SK-N-SH treated with all-trans-retinoic acid at 6 μM for 48 hours (cell line): ENCODE data around the gene SNAP25.
A peak's percentile ranks its signal among the peaks of the same experiment; 100 is the strongest.

Source experiments
- ATAC-seq: fragments of 200-7000 bp; cut with Tn5 transposase; 3 replicates; pipeline ENCODE4 v1.9.1; 2020; ENCODE audit warnings: mild to moderate bottlenecking, moderate library complexity
- ARNTL ChIP-seq: fragments of 450-650 bp; formaldehyde crosslinking; IDR thresholded peaks from 2 replicates; pipeline ENCODE4 v1.5.0; 2020; ENCODE audit warnings: low read depth, mild to moderate bottlenecking, moderate library complexity, borderline replicate concordance
- BACH2 ChIP-seq: fragments of 250-450 bp; sonication (Bioruptor Pico); IDR thresholded peaks from 2 replicates; pipeline ENCODE4 v1.9.0; 2021; ENCODE audit warnings: mild to moderate bottlenecking, borderline replicate concordance
- CREB5 ChIP-seq: fragments of 250-450 bp; sonication (Bioruptor Pico); IDR thresholded peaks from 2 replicates; pipeline ENCODE4 v1.5.1; 2020; ENCODE audit warnings: low read depth, mild to moderate bottlenecking, moderate library complexity
- ESRRG ChIP-seq: fragments of 250-450 bp; sonication (Bioruptor Pico); IDR thresholded peaks from 2 replicates; pipeline ENCODE4 v1.6.1; 2021; ENCODE audit warnings: mild to moderate bottlenecking
- GLIS3 ChIP-seq: fragments of 250-450 bp; sonication (Bioruptor Pico); IDR thresholded peaks from 2 replicates; pipeline ENCODE4 v1.5.0; 2020; ENCODE audit warnings: mild to moderate bottlenecking, moderate library complexity
- OSR1 ChIP-seq: fragments of 250-450 bp; sonication (Bioruptor Pico); IDR thresholded peaks from 2 replicates; pipeline ENCODE4 v1.8.0; 2022; ENCODE audit warnings: moderate library complexity, mild to moderate bottlenecking, inconsistent platforms
- PATZ1 ChIP-seq: fragments of 250-450 bp; sonication (Bioruptor Pico); IDR thresholded peaks from 2 replicates; pipeline ENCODE4 v1.8.0; 2020; ENCODE audit warnings: mild to moderate bottlenecking, moderate library complexity, borderline replicate concordance
- PPARA ChIP-seq: fragments of 250-450 bp; sonication (Bioruptor Pico); IDR thresholded peaks from 2 replicates; pipeline ENCODE4 v1.5.0; 2020; ENCODE audit warnings: mild to moderate bottlenecking, borderline replicate concordance
- SNAI2 ChIP-seq: fragments of 250-450 bp; sonication (Bioruptor Pico); IDR thresholded peaks from 2 replicates; pipeline ENCODE4 v1.5.0; 2020; ENCODE audit warnings: mild to moderate bottlenecking, moderate library complexity
- TCF4 ChIP-seq: fragments of 250-450 bp; sonication (Bioruptor Pico); IDR thresholded peaks from 2 replicates; pipeline ENCODE4 v1.8.0; 2021; ENCODE audit warnings: mild to moderate bottlenecking, moderate library complexity, borderline replicate concordance
- TOX ChIP-seq: fragments of 250-450 bp; sonication (Bioruptor Pico); IDR thresholded peaks from 2 replicates; pipeline ENCODE4 v1.8.0; 2021; ENCODE audit warnings: mild to moderate bottlenecking, moderate library complexity, borderline replicate concordance
- TSHZ2 ChIP-seq: fragments of 250-450 bp; sonication (Bioruptor Pico); IDR thresholded peaks from 2 replicates; pipeline ENCODE4 v1.5.0; 2020; ENCODE audit warnings: mild to moderate bottlenecking, moderate library complexity
- ZC3H10 ChIP-seq: fragments of 250-450 bp; sonication (Bioruptor Pico); IDR thresholded peaks from 2 replicates; pipeline ENCODE4 v1.5.1; 2021; ENCODE audit warnings: mild to moderate bottlenecking, moderate library complexity
- ZFP3 ChIP-seq: fragments of 250-450 bp; sonication (Bioruptor Pico); IDR thresholded peaks from 2 replicates; pipeline ENCODE4 v1.5.0; 2020; ENCODE audit warnings: mild to moderate bottlenecking, moderate library complexity
- ZFP30 ChIP-seq: fragments of 450-650 bp; formaldehyde crosslinking; IDR thresholded peaks from 2 replicates; pipeline ENCODE4 v1.5.0; 2022; ENCODE audit warnings: mild to moderate bottlenecking, moderate library complexity
- ZNF70 ChIP-seq: fragments of 450-650 bp; formaldehyde crosslinking; IDR thresholded peaks from 2 replicates; pipeline ENCODE4 v1.5.0; 2020; ENCODE audit warnings: mild to moderate bottlenecking, moderate library complexity
- ZNF8 ChIP-seq: fragments of 450-650 bp; formaldehyde crosslinking; IDR thresholded peaks from 2 replicates; pipeline ENCODE4 v1.5.0; 2020; ENCODE audit warnings: mild to moderate bottlenecking, moderate library complexity
- TF ChIP-seq, protein P1 (sequence below): fragments of 250-450 bp; sonication (Bioruptor Pico); IDR thresholded peaks from 2 replicates; pipeline ENCODE4 v1.8.0; 2021; ENCODE audit warnings: low read depth, mild to moderate bottlenecking, moderate library complexity, borderline replicate concordance
- TF ChIP-seq, protein P2 (sequence below): fragments of 250-450 bp; sonication (Bioruptor Pico); IDR thresholded peaks from 2 replicates; pipeline ENCODE4 v1.5.1; 2021; ENCODE audit warnings: mild to moderate bottlenecking, moderate library complexity

Gene SNAP25

DNA sequence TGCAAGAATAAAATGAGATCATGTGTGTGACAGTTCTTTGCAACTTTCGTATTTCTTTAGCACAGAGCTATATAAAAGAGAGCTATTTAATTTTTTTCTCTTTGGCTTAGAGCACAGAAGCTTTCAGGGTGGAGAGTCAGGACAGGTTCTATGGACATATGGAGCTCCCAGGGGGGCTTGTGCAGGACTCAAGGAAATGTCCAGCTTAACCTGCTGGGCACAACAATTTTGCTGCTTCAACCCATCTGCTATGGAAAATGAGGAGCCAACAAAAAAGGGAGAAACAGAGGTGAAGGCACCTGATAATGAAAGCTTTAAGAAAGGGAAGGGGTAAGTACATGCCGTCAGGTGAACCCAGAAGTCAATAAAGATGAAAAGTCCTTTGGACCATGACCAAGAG is 5.1 kb upstream of the SNAP25 start:
- ATAC-seq, result no peak
- TF ChIP-seq GLIS3 (CRISPR knock-in tag) (no peak), OSR1 (CRISPR knock-in tag) (no peak), BACH2 (CRISPR knock-in tag) (no peak), PATZ1 (CRISPR knock-in tag) (no peak), ZNF8 (CRISPR knock-in tag) (no peak), ARNTL (CRISPR knock-in tag) (no peak), TSHZ2 (CRISPR knock-in tag) (no peak), ZC3H10 (CRISPR knock-in tag) (no peak), ESRRG (CRISPR knock-in tag) (no peak), PPARA (CRISPR knock-in tag) (no peak), TOX (no peak), ZFP30 (CRISPR knock-in tag) (no peak)
- TF ChIP-seq, protein P1, sequence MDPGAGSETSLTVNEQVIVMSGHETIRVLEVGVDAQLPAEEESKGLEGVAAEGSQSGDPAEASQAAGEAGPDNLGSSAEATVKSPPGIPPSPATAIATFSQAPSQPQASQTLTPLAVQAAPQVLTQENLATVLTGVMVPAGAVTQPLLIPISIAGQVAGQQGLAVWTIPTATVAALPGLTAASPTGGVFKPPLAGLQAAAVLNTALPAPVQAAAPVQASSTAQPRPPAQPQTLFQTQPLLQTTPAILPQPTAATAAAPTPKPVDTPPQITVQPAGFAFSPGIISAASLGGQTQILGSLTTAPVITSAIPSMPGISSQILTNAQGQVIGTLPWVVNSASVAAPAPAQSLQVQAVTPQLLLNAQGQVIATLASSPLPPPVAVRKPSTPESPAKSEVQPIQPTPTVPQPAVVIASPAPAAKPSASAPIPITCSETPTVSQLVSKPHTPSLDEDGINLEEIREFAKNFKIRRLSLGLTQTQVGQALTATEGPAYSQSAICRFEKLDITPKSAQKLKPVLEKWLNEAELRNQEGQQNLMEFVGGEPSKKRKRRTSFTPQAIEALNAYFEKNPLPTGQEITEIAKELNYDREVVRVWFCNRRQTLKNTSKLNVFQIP (CRISPR knock-in tag), result no peak
- TF ChIP-seq, protein P2, sequence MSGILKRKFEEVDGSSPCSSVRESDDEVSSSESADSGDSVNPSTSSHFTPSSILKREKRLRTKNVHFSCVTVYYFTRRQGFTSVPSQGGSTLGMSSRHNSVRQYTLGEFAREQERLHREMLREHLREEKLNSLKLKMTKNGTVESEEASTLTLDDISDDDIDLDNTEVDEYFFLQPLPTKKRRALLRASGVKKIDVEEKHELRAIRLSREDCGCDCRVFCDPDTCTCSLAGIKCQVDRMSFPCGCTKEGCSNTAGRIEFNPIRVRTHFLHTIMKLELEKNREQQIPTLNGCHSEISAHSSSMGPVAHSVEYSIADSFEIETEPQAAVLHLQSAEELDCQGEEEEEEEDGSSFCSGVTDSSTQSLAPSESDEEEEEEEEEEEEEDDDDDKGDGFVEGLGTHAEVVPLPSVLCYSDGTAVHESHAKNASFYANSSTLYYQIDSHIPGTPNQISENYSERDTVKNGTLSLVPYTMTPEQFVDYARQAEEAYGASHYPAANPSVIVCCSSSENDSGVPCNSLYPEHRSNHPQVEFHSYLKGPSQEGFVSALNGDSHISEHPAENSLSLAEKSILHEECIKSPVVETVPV (CRISPR knock-in tag), result no peak
- TF ChIP-seq, all 23 proteins: peak for 0

DNA sequence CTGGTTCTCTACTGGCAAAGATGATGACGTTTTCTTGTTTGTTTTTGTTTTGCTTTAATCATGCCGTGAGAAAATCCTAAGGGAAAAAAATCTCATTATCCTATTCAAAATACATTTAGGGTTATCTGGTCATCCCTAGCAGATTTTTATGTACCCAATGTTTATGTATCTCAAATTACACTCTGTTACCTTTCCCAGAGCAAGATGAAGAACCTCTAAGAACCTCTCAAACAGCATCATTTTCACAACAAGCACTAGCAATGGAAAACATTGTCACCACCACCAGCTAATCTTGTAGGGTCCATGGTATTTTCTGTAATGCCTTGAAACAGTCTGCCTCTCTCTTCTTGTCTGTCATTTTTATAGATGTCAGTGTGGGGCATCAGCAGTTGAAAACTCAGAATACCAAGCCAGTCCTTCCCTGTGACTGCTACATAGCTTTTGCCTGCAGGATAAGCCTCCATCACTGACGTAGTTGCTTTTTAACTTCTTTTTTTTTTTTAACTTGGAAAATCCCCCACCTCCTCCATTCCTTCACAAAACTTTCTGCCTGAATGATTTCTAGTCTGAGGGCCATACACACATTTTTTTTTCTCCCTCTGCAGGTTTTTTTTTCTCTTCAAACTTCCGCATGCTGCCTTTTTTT is 2.4 kb upstream of the SNAP25 start:
- no peak for ATAC-seq
- TF ChIP-seq PPARA (CRISPR knock-in tag) (no peak), ZC3H10 (CRISPR knock-in tag) (no peak), OSR1 (CRISPR knock-in tag) (no peak)
- TF ChIP-seq, all 23 proteins: peak for 0

- TF ChIP-seq, protein P1 (CRISPR knock-in tag), result no peak
- TF ChIP-seq ZC3H10 (CRISPR knock-in tag) (peak; percentile 87), ZNF8 (CRISPR knock-in tag) (no peak), CREB5 (CRISPR knock-in tag) (0 out of 2 replicates have a peak, but pooled peaks have one; percentile 26), GLIS3 (CRISPR knock-in tag) (no peak), SNAI2 (no peak), ZFP3 (CRISPR knock-in tag) (peak; percentile 62; the same call in 1 of the 2 replicates), ESRRG (CRISPR knock-in tag) (no peak), TCF4 (CRISPR knock-in tag) (peak; percentile 33; the same call in 1 of the 2 replicates), TOX (peak; percentile 86), ZNF70 (CRISPR knock-in tag) (peak; percentile 65; the same call in 1 of the 2 replicates)
- TF ChIP-seq, protein P2 (CRISPR knock-in tag), result peak; percentile 37; the same call in 1 of the 2 replicates
- ATAC-seq, result peak; percentile 87
Observed at GRCh38 chr20:10217721-10218410, 764 bp upstream of the SNAP25 start.
